Prostate gland (tissue), 2 donors: ENCODE data around the gene CATSPERD. TPM values are rescaled to one million over a fixed set of nuclear protein-coding genes. Genes with fewer than 3 reads are reported as not detected.
"Not testable (repeated sequence)": the region's sequence is repeated elsewhere in the genome, so short reads cannot be mapped to it uniquely, and the experiment has no call there.

Experiments
- DNase-seq: peaks from one replicate; pipeline ENCODE4 v3.0.0-alpha.2; 2019; ENCODE audit warnings: low spot score
- H3K27ac ChIP-seq, 2 donors: fragments of 200-600 bp; sonication (generic); 2 replicates each; pipeline ENCODE4 v1.5.1; 2017 to 2019
- H3K27me3 ChIP-seq: fragments of 200-600 bp; sonication (generic); replicated peaks from 2 replicates; pipeline ENCODE4 v1.5.1; 2019; ENCODE audit not compliant: insufficient read depth
- H3K36me3 ChIP-seq, 2 donors: fragments of 200-600 bp; sonication (generic); 1 replicate in 1 of 2; 2 replicates in 1 of 2; pipeline versions ENCODE4 v1.5.1 to v1.8.1; 2017 to 2019
- H3K4me1 ChIP-seq: fragments of 200-600 bp; sonication (generic); replicated peaks from 2 replicates; pipeline ENCODE4 v1.5.1; 2019
- H3K4me3 ChIP-seq, 2 donors: fragments of 200-600 bp; sonication (generic); 2 replicates each; pipeline ENCODE4 v1.5.1; 2017 to 2019
- H3K9me3 ChIP-seq: fragments of 200-600 bp; sonication (generic); 2 replicates; pipeline ENCODE4 v1.5.1; 2017
- CTCF ChIP-seq, 4 experiments: fragments of 200-600 bp in 2 of 4; fragments of 450-650 bp in 2 of 4; sonication (generic) in 2 of 4; IDR thresholded peaks; 1 replicate in 3 of 4; 2 replicates in 1 of 4; pipeline ENCODE4 v1.5.1; 2016 to 2019; ENCODE audit warnings: antibody characterized with exemption in 4 of 4, mild to moderate bottlenecking in 2 of 4, moderate library complexity in 2 of 4
- POLR2A ChIP-seq: fragments of 450-650 bp; IDR thresholded peaks from one replicate; pipeline ENCODE4 v1.6.1; 2016; ENCODE audit warnings: antibody characterized with exemption, mild to moderate bottlenecking
- POLR2AphosphoS5 ChIP-seq: sonication (generic); formaldehyde crosslinking; IDR thresholded peaks from one replicate; pipeline ENCODE4 v1.6.1; 2017; ENCODE audit warnings: antibody characterized with exemption
- WGBS: methylation state at CpG from one replicate; pipeline ENCODE4 v1.1.5; 2018; 5-methylcytosine and 5-hydroxymethylcytosine counted together
- intact Hi-C: fragments of 100-400 bp; cut with DNase I; formaldehyde crosslinking; loops from one replicate; pipeline ENCODE4 v1.14.2; 2022
- total RNA-seq, 2 donors: library from RNA; depleted of rRNA; stranded (reverse); fragments of >200 nt; gene quantifications; one replicate each; pipeline ENCODE4 v1.1.0, GENCODE V29; 2016

Gene CATSPERD
- total RNA-seq, 2 donors from 2014 or later: 1.4 TPM; not detected in 1

DNA sequence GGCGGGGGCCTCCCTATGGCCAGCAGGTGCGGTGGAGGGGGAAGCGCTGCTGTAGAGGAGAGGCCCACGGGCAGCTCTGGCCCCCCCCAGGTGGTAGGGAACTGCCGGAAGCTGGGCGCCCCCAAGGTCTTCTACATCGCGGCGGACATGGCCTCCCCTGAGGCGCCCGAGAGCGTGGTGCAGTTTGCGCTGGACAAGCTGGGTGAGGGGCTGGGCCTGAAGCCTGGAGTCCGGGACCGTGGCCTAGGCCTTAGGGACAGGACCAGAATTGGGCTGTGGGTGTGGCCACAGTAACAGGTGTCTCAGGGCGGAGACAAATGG, 34.2 kb upstream of the CATSPERD start:
- Histone ChIP-seq H3K4me1 (no peaks in the 10 kb centered on the region), H3K27me3 (no peaks in the 10 kb centered on the region), H3K36me3 (no peaks in the 10 kb centered on the region), H3K27ac (peak overlapping the region; percentile 82), H3K9me3 (no peaks in the 10 kb centered on the region), H3K4me3 (peak overlapping the region; percentile 43 to 53)
- 44% methylated on average over 16 of the region's 16 CpGs for WGBS
- DNase-seq: no peak
- intact Hi-C loops: no loop called here
- no peak for TF ChIP-seq POLR2AphosphoS5
- TF ChIP-seq CTCF (IDR thresholded peaks at IDR 0.05): no peak
- no peak for TF ChIP-seq POLR2A

DNA sequence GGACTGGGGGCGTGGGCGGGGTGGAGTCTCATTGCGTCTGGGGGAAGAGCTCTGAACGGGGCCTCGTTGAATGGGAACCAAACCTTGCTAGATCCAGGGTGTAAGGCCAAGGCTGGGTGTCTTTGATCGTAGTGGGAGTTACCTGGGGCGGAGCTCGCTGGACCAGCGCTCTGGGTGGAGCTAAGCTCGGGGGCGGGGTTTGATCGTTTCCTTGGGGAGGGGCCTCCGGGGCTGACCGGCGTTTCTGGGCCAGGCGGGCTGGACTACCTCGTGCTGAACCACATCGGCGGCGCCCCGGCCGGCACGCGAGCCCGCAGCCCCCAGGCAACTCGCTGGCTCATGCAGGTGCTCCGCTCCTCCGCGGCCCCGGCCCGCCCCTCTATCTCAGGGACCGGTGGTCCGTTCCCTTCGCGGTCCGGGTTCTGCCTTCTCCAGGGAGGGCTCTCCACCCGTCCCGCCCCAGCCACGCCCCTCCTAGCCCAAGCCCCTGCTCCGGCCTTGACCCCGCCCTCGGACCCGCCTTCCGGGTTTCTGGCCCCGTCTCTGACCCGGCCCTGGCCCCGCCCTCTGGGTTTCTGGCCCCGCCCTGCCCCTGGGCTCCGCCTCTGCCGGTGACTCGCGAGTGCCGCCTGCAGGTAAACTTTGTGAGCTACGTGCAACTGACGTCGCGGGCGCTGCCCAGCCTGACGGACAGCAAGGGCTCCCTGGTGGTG, 33.6 kb upstream of the CATSPERD start:
- H3K36me3 ChIP-seq: peaks cover 0 to 3% of the 10 kb centered on the region in 2 donors
- peak; percentile 95 for DNase-seq
- peaks cover 4% of the 10 kb centered on the region for H3K4me1 ChIP-seq
- WGBS: 1% methylated on average over 59 of the region's 59 CpGs
- H3K9me3 ChIP-seq: no peaks in the 10 kb centered on the region
- intact Hi-C loops: no loop called here
- H3K4me3 ChIP-seq: peak overlapping the region; percentile 43 to 53
- peak; percentile 67 for TF ChIP-seq POLR2AphosphoS5
- peak; percentile 85 to 89 (median 87) for TF ChIP-seq CTCF (IDR thresholded peaks at IDR 0.05)
- peak; percentile 20 for TF ChIP-seq POLR2A
- no peaks in the 10 kb centered on the region for H3K27me3 ChIP-seq
- peak overlapping the region; percentile 82 for H3K27ac ChIP-seq

- H3K4me1 ChIP-seq: peaks cover 12% of the 10 kb centered on the region
- H3K36me3 ChIP-seq: peaks cover 0 to 11% of the 10 kb centered on the region in 2 donors
- peak overlapping the region; percentile 43 to 53 for H3K4me3 ChIP-seq
- DNase-seq: no peak
- no peaks in the 10 kb centered on the region for H3K9me3 ChIP-seq
- 58% methylated on average over 55 of the region's 76 CpGs for WGBS
- no peaks in the 10 kb centered on the region for H3K27me3 ChIP-seq
- intact Hi-C loops: no loop called here
- H3K27ac ChIP-seq: peak overlapping the region; percentile 82
- TF ChIP-seq POLR2AphosphoS5 (no peak), POLR2A (no peak), CTCF (IDR thresholded peaks at IDR 0.05) (no peak)
Observed at GRCh38 chr19:5687360-5688198, 32.9 kb upstream of the CATSPERD start.

DNA sequence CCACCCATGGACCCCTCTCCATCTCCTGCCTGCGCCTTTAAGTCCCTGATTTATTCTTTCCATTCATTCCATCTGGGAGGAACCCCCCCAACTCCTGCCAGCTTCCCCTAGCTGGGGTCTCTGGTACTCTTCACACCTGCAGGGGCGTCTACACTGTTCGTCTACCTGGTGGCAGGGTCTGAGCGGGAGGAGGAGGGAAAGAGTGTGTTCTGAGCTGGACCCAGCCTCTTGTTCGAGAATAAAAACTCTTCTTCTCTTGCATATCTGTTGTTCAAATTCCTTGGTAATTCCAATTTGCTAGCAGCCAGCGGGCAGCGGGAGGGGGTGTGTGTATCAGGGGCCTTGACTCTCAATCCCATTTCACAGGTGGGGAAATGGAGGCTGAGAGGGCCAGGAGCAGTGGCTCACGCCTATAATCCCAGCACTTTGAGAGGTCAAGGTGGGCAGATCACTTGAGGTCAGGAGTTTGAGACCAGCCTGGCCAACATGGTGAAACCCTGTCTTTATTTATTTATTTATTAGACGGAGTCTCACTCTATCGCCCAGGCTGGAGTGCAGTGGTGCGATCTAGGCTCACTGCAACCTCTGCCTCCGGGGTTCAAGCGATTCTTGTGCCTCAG, 32.1 kb upstream of the CATSPERD start:
- H3K4me1 ChIP-seq: peaks cover 13% of the 10 kb centered on the region
- H3K27me3 ChIP-seq, H3K27ac ChIP-seq, H3K9me3 ChIP-seq, DNase-seq, H3K4me3 ChIP-seq, intact Hi-C loops: not testable (repeated sequence)
- H3K36me3 ChIP-seq: peaks cover 0 to 13% of the 10 kb centered on the region in 2 donors
- WGBS: 93% methylated on average over 13 of the region's 13 CpGs
